ENCODE results near the gene RNASE12.
"Not testable (repeated sequence)": the region's sequence is repeated elsewhere in the genome, so short reads cannot be mapped to it uniquely, and the experiment has no call there.

Gene RNASE12

GRCh38 chr14:20601522-20601921 is 10.3 kb upstream of the RNASE12 start:
- in situ Hi-C loops (cut with MboI; ENCODE audit: low pct_unique_long_range_greater_than_20kb, low sequenced_read_pairs) = loop anchor here (25.0 kb wide), 1 partner anchor 264 kb away; the partner anchor contains the start of genes CCNB1IP1 and PARP2
- no peak for DNase-seq

- DNase-seq = no peak
- in situ Hi-C loops (cut with MboI; ENCODE audit: low pct_unique_long_range_greater_than_20kb, low sequenced_read_pairs) = loop anchor here (25.0 kb wide), 1 partner anchor 110 kb away; no protein-coding TSS in a partner anchor
These were observed 5.9 kb upstream of the RNASE12 start for GRCh38 chr14:20597108-20597507.

GRCh38 chr14:20595726-20596125 is 4.5 kb upstream of the RNASE12 start:
- in situ Hi-C loops (cut with MboI; ENCODE audit: low pct_unique_long_range_greater_than_20kb, low sequenced_read_pairs) = loop anchor here (25.0 kb wide), 1 partner anchor 108 kb away; no protein-coding TSS in a partner anchor
- DNase-seq = not testable (repeated sequence)

- DNase-seq = no peak
- in situ Hi-C loops (cut with MboI; ENCODE audit: low pct_unique_long_range_greater_than_20kb, low sequenced_read_pairs) = loop anchor here (25.0 kb wide), 1 partner anchor 105 kb away; no protein-coding TSS in a partner anchor
These were observed 1.4 kb upstream of the RNASE12 start for GRCh38 chr14:20592574-20592973.

GRCh38 chr14:20587489-20588154 is 3.6 kb downstream of the RNASE12 start, which contains the start of gene RNASE11:
Gene RNASE11 (minus strand): TSS chr14:20588001.
- in situ Hi-C loops (cut with MboI; ENCODE audit: low pct_unique_long_range_greater_than_20kb, low sequenced_read_pairs) = loop anchor here (25.0 kb wide), 1 partner anchor 100 kb away; no protein-coding TSS in a partner anchor
- DNase-seq = no peak

- in situ Hi-C loops (cut with MboI; ENCODE audit: low pct_unique_long_range_greater_than_20kb, low sequenced_read_pairs) = loop anchor here (25.0 kb wide), 1 partner anchor 97 kb away; no protein-coding TSS in a partner anchor
- DNase-seq = no peak
These were observed 7.3 kb downstream of the RNASE12 start for GRCh38 chr14:20583908-20584307.

GRCh38 chr14:20583142-20583541 is 8.0 kb downstream of the RNASE12 start:
- no peak for DNase-seq
- in situ Hi-C loops (cut with MboI; ENCODE audit: low pct_unique_long_range_greater_than_20kb, low sequenced_read_pairs) = loop anchor here (25.0 kb wide), 1 partner anchor 96 kb away; no protein-coding TSS in a partner anchor

GRCh38 chr14:20580242-20580641 is 10.9 kb downstream of the RNASE12 start:
- DNase-seq = peak; percentile 51
- in situ Hi-C loops (cut with MboI; ENCODE audit: low pct_unique_long_range_greater_than_20kb, low sequenced_read_pairs) = loop anchor here (25.0 kb wide), 1 partner anchor 93 kb away; no protein-coding TSS in a partner anchor

- peak; percentile 92 for DNase-seq
- in situ Hi-C loops (cut with MboI; ENCODE audit: low pct_unique_long_range_greater_than_20kb, low sequenced_read_pairs) = loop anchor here (25.0 kb wide), 1 partner anchor 92 kb away; no protein-coding TSS in a partner anchor
These were observed 12.2 kb downstream of the RNASE12 start for GRCh38 chr14:20578784-20579502.

GRCh38 chr14:20578325-20578724 is 12.9 kb downstream of the RNASE12 start:
- in situ Hi-C loops (cut with MboI; ENCODE audit: low pct_unique_long_range_greater_than_20kb, low sequenced_read_pairs) = loop anchor here (25.0 kb wide), 1 partner anchor 91 kb away; no protein-coding TSS in a partner anchor
- DNase-seq = no peak

- in situ Hi-C loops (cut with MboI; ENCODE audit: low pct_unique_long_range_greater_than_20kb, low sequenced_read_pairs); DNase-seq: not testable (repeated sequence)
These were observed 18.7 kb downstream of the RNASE12 start for GRCh38 chr14:20572382-20572990.

GRCh38 chr14:20570720-20571119 is 20.5 kb downstream of the RNASE12 start:
- in situ Hi-C loops (cut with MboI; ENCODE audit: low pct_unique_long_range_greater_than_20kb, low sequenced_read_pairs); DNase-seq: not testable (repeated sequence)

- in situ Hi-C loops (cut with MboI; ENCODE audit: low pct_unique_long_range_greater_than_20kb, low sequenced_read_pairs); DNase-seq: not testable (repeated sequence)
These were observed 21.3 kb downstream of the RNASE12 start for GRCh38 chr14:20569865-20570264.

- DNase-seq = no peak
- in situ Hi-C loops (cut with MboI; ENCODE audit: low pct_unique_long_range_greater_than_20kb, low sequenced_read_pairs) = no loop called here
These were observed 22.1 kb downstream of the RNASE12 start for GRCh38 chr14:20569066-20569465.

GRCh38 chr14:20568393-20568792 is 22.8 kb downstream of the RNASE12 start:
- no peak for DNase-seq
- in situ Hi-C loops (cut with MboI; ENCODE audit: low pct_unique_long_range_greater_than_20kb, low sequenced_read_pairs) = no loop called here

- in situ Hi-C loops (cut with MboI; ENCODE audit: low pct_unique_long_range_greater_than_20kb, low sequenced_read_pairs); DNase-seq: not testable (repeated sequence)
These were observed 24.0 kb downstream of the RNASE12 start for GRCh38 chr14:20567199-20567598.

- in situ Hi-C loops (cut with MboI; ENCODE audit: low pct_unique_long_range_greater_than_20kb, low sequenced_read_pairs) = no loop called here
- no peak for DNase-seq
These were observed 26.6 kb downstream of the RNASE12 start for GRCh38 chr14:20564501-20564997.

GRCh38 chr14:20563971-20564370 is 27.2 kb downstream of the RNASE12 start:
- DNase-seq = no peak
- in situ Hi-C loops (cut with MboI; ENCODE audit: low pct_unique_long_range_greater_than_20kb, low sequenced_read_pairs) = no loop called here

GRCh38 chr14:20560961-20561360 is 30.2 kb downstream of the RNASE12 start, which contains the start of gene RNASE9:
Gene RNASE9 (minus strand): TSS chr14:20561047.
- no peak for DNase-seq
- in situ Hi-C loops (cut with MboI; ENCODE audit: low pct_unique_long_range_greater_than_20kb, low sequenced_read_pairs) = no loop called here

Measured in KBM-7 (cell line).